GM12892 (cell line): ENCODE results near the gene ISLR.

Source experiments
- DNase-seq: peaks from one replicate; pipeline ENCODE4 v3.0.0; 2011; ENCODE audit not compliant: insufficient read length
- FAIRE-seq: peaks from 2 replicates; lab custom pipeline; 2011; peaks lifted over from hg19 to GRCh38; lab: Jason Lieb, UNC
- POLR2A ChIP-seq: IDR thresholded peaks from 2 replicates; pipeline ENCODE4 v1.6.1; 2011; ENCODE audit warnings: low read depth, low read length, control low read depth
- POLR2AphosphoS5 ChIP-seq: IDR thresholded peaks from 2 replicates; pipeline ENCODE4 v1.6.1; 2011; ENCODE audit warnings: low read depth, low read length, control low read depth
- TAF1 ChIP-seq: IDR thresholded peaks from 2 replicates; pipeline ENCODE4 v1.6.1; 2011; ENCODE audit warnings: low read depth, mild to moderate bottlenecking, control low read depth, low read length, borderline replicate concordance

Gene ISLR

DNA sequence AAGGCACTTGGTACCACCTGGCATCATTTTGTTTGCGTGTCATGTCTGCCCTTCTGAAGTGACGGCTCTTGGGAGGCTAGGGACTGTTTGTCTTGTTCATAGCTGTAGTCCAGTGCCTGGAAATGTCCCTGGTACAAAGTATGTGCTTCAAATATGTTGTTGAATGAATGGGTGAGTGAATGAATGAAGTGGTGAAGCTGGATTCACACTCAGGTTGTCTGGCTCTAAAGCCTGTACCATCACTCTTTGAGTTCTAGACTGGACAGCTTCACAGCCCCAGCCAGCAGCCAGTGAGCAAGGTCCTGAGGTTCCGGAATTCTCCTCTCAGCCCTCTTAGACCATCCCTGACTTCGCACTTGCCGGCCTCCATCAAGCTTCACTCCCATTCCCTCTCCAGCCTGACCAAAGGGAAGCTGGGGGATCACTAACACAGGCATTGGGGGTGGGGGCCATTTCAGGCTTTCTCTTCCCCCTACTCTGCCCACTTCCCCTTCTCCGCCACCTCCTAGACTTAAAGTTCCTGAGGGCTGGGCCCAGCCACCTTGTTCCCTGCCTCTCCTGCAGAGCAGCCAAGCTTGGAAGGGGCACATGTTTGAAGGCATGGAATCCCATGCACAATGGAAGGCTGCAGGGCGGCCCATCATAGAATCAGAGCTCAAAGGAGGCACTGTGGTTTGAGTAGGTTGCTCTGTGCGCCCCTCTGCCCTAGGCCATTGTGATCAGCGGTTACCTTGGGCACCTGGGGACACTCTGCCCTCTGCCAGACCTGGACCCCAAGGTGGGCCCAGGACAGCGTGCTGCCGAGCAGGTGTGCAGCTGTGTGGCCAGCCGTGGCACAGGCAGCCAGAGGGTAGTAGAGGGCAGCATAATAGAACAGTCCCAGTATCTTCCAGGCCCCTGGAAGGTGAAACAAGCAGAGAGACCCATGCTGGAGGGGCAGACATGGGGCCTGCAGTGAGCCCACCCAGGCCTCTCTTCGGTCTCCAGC, 21.4 kb downstream of the ISLR start:
- no peak for FAIRE-seq
- no peak for DNase-seq
- no peak for TF ChIP-seq POLR2AphosphoS5
- no peak for TF ChIP-seq POLR2A
- no peak for TF ChIP-seq TAF1

DNA sequence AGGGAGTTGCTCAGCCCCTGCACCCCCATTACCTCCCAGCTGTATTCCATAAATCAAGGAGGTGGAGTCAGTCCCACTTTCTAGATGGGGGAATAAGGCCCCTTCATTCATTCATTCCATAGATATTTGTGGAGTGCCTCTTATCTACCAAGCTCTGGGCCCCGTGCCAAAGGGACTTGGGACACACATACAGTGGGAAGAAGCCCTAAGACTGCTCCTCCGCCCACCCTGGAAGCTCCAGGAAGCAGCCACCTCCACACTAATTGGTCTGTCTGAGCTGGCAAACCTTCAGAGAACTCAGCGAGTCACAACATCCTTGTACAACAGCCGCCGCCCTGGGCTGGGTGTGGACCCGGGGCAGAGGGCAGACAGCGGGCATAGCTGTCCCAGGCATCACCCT, 22.7 kb downstream of the ISLR start:
- FAIRE-seq (no peak), DNase-seq (no peak)
- TF ChIP-seq TAF1 (no peak), POLR2AphosphoS5 (no peak), POLR2A (no peak)

DNA sequence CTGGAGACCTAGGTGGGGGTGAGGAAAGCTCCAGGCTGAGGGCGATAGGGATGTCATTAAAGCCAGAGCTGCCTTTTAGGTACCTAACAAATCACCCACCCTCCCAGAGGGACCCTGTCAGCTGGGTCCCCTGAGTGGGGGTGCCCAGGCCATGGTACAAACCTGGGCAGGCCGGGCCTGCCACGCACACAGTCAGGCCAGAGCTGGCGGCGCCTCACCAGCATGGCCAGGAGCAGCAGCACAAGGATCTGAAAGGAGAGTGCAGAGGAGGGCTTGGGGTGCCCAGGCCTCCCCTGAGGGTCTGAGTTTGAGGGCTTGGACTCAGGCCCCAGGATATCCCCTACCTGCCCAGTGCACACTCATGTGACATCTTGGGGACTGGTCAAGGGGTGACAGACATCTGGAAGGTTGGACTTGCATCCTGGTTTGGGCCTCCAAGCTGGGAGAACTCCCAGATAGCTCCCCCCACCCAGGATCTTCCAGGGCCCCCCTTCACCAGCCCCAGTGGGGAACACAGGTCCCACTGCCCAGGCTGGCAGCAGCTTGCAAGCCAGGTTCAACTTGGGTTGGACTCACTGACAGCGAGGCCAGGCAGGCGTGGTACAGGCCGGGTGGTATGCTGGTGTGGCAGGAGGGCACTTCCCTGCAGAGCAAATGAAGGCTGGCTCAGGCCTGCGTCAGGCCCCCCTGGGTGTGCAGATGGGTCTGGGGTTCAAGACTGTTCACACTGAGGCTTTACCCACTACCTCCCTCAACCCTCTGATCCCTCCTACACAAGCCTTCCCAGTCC, 23.9 kb downstream of the ISLR start:
- no peak for FAIRE-seq
- DNase-seq = no peak
- TF ChIP-seq TAF1 (no peak), POLR2AphosphoS5 (no peak), POLR2A (no peak)

DNA sequence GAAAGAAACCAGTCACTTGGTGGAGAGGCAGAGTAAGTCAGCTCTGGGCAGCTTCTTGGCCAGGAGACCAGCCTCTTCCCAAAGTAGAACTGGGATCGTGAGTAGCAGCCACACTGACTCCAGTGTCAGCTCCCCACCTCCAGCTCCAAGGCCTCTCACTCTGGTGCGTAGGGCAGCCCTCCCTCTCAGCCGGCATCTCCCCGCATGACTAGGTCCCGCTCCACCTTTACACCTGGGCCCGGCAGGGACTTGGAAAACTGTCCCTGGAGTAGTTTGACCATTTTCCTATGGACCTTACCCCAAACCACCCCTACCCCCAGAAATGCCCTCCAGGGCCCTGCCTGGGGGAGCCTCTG, 25.8 kb downstream of the ISLR start:
- FAIRE-seq = no peak
- DNase-seq = no peak
- TF ChIP-seq POLR2AphosphoS5 (no peak), TAF1 (no peak), POLR2A (no peak)

DNA sequence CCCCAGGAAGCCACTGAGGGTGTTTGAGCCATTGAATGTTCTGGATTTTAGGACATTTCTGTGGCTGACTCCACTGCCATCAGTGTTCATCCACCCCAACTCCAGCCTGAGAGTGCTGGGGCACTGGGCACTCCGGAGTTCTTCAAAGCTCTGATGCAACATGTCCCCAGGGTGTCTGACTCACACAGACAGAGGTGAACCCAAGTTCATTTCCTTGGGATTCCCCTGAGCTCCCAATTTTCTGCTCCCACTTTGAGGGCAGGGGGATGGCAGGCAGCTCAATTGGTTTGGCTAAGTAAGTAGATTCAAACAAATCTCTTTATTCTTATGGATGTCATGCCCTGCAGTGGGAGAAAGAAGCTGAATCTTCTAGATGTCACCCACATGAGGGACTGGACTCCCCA, 26.9 kb downstream of the ISLR start:
- no peak for DNase-seq
- no peak for TF ChIP-seq POLR2AphosphoS5
- no peak for TF ChIP-seq TAF1
- TF ChIP-seq POLR2A = no peak
- FAIRE-seq = peak; percentile 56

DNA sequence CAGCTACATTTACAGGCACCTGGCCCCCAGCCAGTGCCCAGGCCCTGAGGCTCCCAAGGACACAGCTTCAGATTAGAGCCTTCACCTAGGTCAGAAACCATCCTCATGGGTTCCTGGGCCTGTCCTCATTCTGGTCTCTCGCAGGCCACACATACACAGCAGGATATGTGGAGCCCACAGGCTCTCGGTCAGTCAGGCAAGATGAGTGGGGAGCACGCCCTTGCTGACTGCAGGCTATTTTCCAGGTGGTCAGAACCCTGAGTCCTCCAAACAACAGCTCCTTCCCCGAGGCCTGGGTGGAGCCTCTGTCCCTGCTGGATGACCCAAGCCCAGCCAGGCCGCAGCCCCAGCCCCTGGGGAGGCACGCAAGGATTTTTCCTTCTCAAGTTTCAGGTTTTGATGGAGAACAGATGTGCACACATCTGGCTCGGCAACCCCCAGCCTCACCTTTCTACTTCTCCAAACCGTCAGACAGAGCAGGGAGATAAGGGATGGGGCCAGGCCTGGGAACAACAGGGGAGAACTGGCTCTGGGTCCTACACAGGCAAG, 27.4 kb downstream of the ISLR start:
- TF ChIP-seq POLR2A (no peak), POLR2AphosphoS5 (no peak), TAF1 (no peak)
- DNase-seq = no peak
- no peak for FAIRE-seq

DNA sequence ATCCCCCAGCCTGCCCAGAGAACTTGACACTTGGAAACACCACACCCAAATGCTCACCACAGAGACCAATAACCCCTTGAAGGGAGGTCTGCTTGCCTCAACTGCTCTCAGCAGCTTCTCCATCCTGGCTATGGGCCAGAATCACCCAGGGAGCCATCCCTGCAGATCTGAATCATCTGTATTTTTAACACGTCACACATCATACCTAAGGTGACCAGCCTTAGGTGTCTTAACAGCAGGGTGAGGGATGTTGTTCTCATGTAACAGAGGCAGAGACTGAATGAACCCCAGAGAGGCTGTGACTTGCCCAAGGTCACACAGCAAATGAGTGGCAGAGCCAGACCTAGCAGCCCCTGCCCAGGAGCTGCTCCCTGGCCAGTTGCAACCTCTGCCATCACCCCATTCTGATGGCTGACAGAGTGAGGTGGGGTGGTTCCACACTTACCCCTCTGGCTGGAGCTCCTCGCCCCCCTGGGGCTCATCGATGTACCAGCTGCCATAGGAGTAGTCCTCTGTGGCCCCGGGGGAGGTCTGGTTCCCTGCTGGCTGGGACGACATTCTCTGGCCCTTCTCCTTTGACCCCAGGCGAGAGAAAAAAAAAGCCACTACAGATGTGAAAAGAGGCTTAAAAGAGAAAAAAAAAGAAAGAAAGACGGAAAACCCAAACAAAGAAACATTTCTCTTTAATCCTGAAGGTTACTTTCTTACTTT, 28.4 kb downstream of the ISLR start:
- no peak for DNase-seq
- no peak for FAIRE-seq
- no peak for TF ChIP-seq TAF1
- no peak for TF ChIP-seq POLR2AphosphoS5
- no peak for TF ChIP-seq POLR2A

DNA sequence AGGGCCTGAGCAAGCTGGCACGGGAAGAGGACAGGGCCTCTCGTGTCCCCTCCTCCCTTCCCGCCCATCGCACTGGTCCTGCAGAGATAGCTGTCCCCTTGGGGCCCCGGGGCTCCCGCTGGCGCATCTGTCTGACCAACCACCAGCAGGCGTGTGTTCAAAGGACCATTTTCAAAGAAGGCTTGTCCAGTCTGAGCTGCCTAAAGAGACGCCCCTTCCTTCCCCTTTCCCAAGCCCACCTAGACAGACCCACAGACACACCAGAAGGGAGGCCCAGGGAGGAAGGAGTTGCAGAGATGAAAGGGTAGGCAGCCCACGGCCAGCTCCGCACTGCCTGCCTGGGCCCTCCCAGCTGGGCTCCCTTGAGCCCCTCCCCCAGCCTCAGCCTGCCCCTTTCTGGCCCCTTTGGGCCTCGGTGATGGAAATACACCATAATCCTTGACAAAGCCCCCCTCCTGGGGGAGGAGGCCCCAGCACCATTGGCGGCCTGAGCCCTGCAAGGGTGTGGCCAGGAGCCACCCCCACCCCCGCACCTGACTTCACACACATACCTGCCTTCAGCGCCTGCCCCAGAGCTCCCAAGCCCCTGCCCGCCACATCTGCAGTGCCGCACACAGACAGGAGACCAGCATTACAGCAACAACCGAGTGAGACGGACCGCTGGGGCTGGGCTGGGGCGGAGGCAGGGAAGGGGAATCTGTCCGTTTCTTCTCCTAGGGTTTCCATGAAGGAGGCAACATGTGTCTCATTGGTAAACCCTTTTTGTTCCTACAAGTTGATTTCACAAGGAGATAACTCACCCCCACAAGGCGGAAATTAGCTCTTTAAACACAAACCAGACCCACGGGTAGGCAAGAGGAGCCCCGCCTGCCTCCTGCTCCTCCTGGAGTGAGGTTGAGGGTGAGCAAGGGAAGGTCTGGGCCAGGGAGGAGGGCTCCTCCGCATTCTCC, 29.2 kb downstream of the ISLR start, which contains the start of gene STRA6:
TSS of gene STRA6 (minus strand) at position 336 of the 950 bp plus-strand sequence. CDS start 520 bp downstream, outside the sequence.
- FAIRE-seq (no peak), DNase-seq (no peak)
- TF ChIP-seq POLR2AphosphoS5 (no peak), TAF1 (no peak), POLR2A (no peak)

DNA sequence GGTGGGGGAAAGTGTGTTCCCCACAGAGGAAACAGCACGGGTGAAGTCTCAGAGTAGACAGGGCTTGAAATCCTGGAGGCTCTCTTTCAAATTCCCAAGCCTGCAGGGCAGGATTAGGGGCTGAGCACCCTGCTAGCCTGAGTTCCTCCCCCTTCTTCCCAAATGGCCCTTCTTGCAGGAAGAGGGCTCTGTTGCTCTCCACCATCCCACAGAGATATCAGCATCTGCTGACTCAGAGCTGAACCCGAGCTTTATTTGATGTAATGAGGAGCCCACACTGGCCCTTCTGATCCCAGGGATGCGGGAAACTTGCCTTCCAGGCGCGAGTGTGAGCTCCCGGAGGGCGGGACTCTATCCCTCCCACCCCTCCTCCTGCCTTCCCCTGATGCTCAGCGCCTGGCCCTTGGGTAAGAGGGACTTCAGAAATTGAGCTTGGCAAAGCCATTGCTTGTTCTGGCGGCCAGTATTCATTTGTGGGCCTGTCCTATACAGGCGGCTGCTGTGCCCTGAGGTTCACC, 30.5 kb downstream of the ISLR start:
- DNase-seq (no peak), FAIRE-seq (no peak)
- TF ChIP-seq POLR2AphosphoS5 (no peak), TAF1 (no peak), POLR2A (no peak)
